Common myeloid progenitor, CD34-positive (primary cell): ENCODE results near the gene RMDN2.

Experiments used
- CTCF ChIA-PET: fragments of 350-600 bp; sonication (Branson Sonifier 250); formaldehyde crosslinking; loops from one replicate; lab custom pipeline; 2021; ENCODE audit warnings: antibody characterized with exemption; lab: Charles Lee
- POLR2A ChIA-PET: fragments of 350-600 bp; sonication (Branson Sonifier 250); formaldehyde crosslinking; loops from one replicate; lab custom pipeline; 2021; ENCODE audit warnings: antibody characterized with exemption; lab: Charles Lee
- DNase-seq, 3 donors: peaks; one replicate each; pipeline versions ENCODE4 v3.0.0 to v3.0.0-alpha.2; 2013
- H3K27ac ChIP-seq, 2 experiments: 1 replicate in 1 of 2; 2 replicates in 1 of 2; pipeline ENCODE4 v1.7.0; 2013; ENCODE audit warnings: inconsistent platforms in 2 of 2, low read length in 2 of 2, mild to moderate bottlenecking in 2 of 2, low read depth in 1 of 2, moderate library complexity in 1 of 2; ENCODE audit not compliant: severe bottlenecking in 2 of 2, insufficient read depth in 1 of 2, poor library complexity in 1 of 2
- H3K27me3 ChIP-seq, 5 experiments: replicated peaks in 2 of 5; 1 replicate in 3 of 5; 2 replicates in 2 of 5; pipeline versions ENCODE4 v1.6.1 to v1.7.0; 2013; ENCODE audit warnings: low read length in 4 of 5, mild to moderate bottlenecking in 2 of 5, moderate library complexity in 2 of 5, inconsistent platforms in 1 of 5; ENCODE audit not compliant: insufficient read depth in 5 of 5, control insufficient read depth in 4 of 5
- H3K36me3 ChIP-seq, 4 experiments: 1 replicate in 2 of 4; 2 replicates in 2 of 4; pipeline versions ENCODE4 v1.6.1 to v1.7.0; 2013; ENCODE audit warnings: low read length in 3 of 4, control low read depth in 1 of 4, mild to moderate bottlenecking in 1 of 4; ENCODE audit not compliant: control insufficient read depth in 4 of 4, insufficient read depth in 4 of 4
- H3K4me1 ChIP-seq, 4 experiments: 1 replicate in 3 of 4; 2 replicates in 1 of 4; pipeline versions ENCODE4 v1.6.1 to v1.7.1; 2013; ENCODE audit warnings: low read length in 3 of 4, mild to moderate bottlenecking in 3 of 4, control low read depth in 1 of 4, inconsistent platforms in 1 of 4, moderate library complexity in 1 of 4; ENCODE audit not compliant: control insufficient read depth in 4 of 4, insufficient read depth in 4 of 4; ENCODE audit errors: control extremely low read depth in 1 of 4
- H3K4me3 ChIP-seq, 7 experiments: 1 replicate in 4 of 7; 2 replicates in 3 of 7; pipeline versions ENCODE4 v1.5.1 to v1.7.0; 2013; ENCODE audit warnings: mild to moderate bottlenecking in 7 of 7, low read length in 6 of 7, moderate library complexity in 6 of 7, inconsistent platforms in 2 of 7, low read depth in 2 of 7, control low read depth in 1 of 7; ENCODE audit not compliant: insufficient read depth in 4 of 7, control insufficient read depth in 1 of 7; ENCODE audit errors: extremely low read depth in 1 of 7
- H3K9me3 ChIP-seq, 5 experiments: 1 replicate in 4 of 5; 2 replicates in 1 of 5; pipeline versions ENCODE4 v1.6.1 to v1.7.1; 2013; ENCODE audit warnings: low read length in 4 of 5, mild to moderate bottlenecking in 2 of 5, inconsistent platforms in 1 of 5, low read depth in 1 of 5, moderate library complexity in 1 of 5; ENCODE audit not compliant: control insufficient read depth in 4 of 5, insufficient read depth in 2 of 5; ENCODE audit errors: control extremely low read depth in 1 of 5
- WGBS: methylation state at CpG from one replicate; pipeline ENCODE4 v1.1.5; 2013; ENCODE audit not compliant: insufficient coverage; 5-methylcytosine and 5-hydroxymethylcytosine counted together

Gene RMDN2

DNA sequence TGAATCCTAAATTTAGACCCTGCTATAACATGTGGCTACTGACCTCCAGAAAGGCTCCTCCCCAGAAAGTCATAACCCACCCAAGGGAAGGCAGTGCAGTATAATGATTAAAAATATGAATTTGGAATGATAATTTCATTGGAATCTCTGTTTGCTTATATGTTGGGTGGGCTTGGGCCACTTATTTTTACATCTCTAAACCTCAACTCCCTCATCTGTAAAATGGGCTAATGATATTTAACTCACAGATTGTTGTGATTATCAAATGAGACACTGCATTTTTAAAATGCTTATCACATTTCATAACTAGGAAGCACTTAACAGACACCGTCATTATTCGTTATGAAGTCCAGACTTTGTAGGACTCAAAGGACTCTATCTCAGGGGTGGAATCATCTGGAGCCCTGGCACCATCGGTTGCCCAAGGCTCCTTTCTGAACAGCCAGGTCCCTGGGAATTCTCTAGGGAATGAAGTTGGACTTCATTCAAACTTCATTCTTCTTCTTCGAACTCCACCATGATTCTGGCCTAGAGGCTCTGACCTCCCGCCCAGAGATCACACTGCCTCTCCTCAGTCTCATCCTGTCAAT lies 33.1 kb upstream of the RMDN2 start:
- H3K4me3 ChIP-seq = peak overlapping the region in 3 of 7 experiments; percentile 2 to 57 (median 13)
- peaks cover 12 to 37% (median 24%) of the 10 kb centered on the region in 4 experiments for H3K4me1 ChIP-seq
- ChIA-PET CTCF (interaction anchor here (0.7 to 2.1 kb wide), 10 partner anchors 12 to 512 kb away, joined by 3 to 9 read pairs (median 5); no protein-coding TSS in a partner anchor), POLR2A (no interaction called here)
- H3K27ac ChIP-seq = no peak overlapping the region
- no peaks in the 10 kb centered on the region for H3K27me3 ChIP-seq
- WGBS = 6% methylated on average over 4 of the region's 5 CpGs
- no peaks in the 10 kb centered on the region for H3K9me3 ChIP-seq
- peak in 1 of 3 donors; percentile 21 for DNase-seq
- no peaks in the 10 kb centered on the region for H3K36me3 ChIP-seq

DNA sequence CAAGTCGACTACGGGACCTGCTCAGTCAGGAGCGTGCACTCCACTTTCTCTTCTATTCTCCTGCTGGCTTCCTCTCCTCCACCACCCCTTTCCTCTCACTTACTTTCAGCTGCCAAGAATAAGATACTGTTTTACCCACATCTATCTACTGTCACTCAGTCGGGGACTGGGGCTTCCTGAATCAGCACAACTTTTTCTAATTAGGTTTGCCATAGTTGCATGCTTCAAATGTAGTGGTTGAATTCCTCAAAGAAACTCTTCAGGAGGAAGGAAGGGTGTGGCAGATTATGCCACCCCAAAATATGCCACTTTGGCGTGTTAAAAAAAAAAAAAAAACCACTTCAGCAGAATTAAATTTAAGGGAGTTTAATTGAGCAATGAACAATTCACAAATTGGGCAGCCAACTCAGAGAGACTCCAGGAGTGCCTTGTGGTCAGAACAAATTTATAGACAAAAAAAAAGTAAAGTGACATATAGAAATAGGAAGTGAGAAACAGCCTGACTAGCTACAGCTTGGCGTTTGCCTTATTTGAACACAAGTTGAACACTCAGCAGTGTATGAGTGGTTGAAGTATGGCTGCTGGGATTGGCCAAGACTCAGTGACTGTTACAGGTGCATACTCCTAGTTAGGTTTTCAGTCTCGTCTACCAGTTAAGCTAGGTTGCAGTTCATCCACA lies 32.5 kb upstream of the RMDN2 start:
- Histone ChIP-seq H3K9me3 (no peaks in the 10 kb centered on the region), H3K27me3 (no peaks in the 10 kb centered on the region), H3K36me3 (no peaks in the 10 kb centered on the region), H3K4me1 (peaks cover 12 to 37% (median 24%) of the 10 kb centered on the region in 4 experiments), H3K4me3 (peak overlapping the region in 3 of 7 experiments; percentile 2 to 57 (median 13)), H3K27ac (no peak overlapping the region)
- ChIA-PET CTCF (interaction anchor here (1.1 kb wide), 2 partner anchors 15 to 381 kb away, joined by 3 to 5 read pairs; no protein-coding TSS in a partner anchor), POLR2A (no interaction called here)
- WGBS = 5% methylated on average over 4 of the region's 7 CpGs
- DNase-seq = peak; percentile 51 to 86 (median 79)

DNA sequence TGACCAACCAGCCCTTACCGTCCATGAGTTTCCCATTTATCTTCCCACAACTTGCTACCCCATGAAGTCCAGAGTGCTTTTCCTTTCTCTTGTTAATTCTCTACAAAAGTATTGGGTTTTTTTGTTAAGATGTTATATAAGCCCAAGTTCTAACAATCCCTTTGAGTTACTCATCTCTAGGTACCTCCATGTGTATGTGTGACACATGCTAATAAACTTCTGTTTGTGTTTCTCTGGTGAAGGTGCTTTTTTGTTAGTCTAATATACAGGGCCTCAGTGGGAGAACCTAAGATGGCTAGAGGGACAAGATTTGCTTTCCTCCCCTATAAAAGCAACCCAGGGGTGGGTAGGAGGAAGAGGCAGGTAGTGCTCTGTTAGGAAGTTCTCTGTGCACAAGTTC lies 31.8 kb upstream of the RMDN2 start:
- WGBS = no CpG with 5 or more reads among the region's 1 CpG
- H3K4me3 ChIP-seq = peak overlapping the region in 1 of 7 experiments; percentile 13
- no peaks in the 10 kb centered on the region for H3K36me3 ChIP-seq
- peaks cover 12 to 37% (median 24%) of the 10 kb centered on the region in 4 experiments for H3K4me1 ChIP-seq
- H3K27ac ChIP-seq = no peak overlapping the region
- ChIA-PET CTCF (interaction anchor here (1.1 to 1.3 kb wide), 3 partner anchors 16 to 380 kb away, joined by 3 to 5 read pairs (median 3); no protein-coding TSS in a partner anchor), POLR2A (no interaction called here)
- DNase-seq = no peak
- no peaks in the 10 kb centered on the region for H3K9me3 ChIP-seq
- no peaks in the 10 kb centered on the region for H3K27me3 ChIP-seq

DNA sequence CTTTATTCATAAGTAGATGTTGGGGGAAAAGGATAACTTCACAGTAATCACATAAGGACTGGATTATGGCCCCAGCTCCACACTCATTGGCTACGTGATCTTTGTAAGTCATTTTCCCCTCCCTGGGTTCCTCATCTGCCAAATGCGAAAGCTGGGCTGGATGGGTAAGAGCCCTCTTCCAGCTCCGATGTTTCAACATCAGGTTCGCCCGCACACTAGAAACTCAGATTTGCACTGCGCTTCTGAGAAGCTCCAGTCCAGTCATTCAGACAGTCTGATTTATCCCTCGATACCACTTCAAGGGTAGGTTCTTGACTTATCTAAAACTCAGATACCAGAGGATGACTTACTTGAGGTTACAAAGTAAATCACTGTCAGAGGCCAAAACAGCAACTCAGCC lies 31.0 kb upstream of the RMDN2 start:
- Histone ChIP-seq H3K27me3 (no peaks in the 10 kb centered on the region), H3K4me3 (no peak overlapping the region), H3K36me3 (no peaks in the 10 kb centered on the region), H3K9me3 (no peaks in the 10 kb centered on the region), H3K27ac (no peak overlapping the region), H3K4me1 (peaks cover 12 to 37% (median 24%) of the 10 kb centered on the region in 4 experiments)
- DNase-seq = no peak
- CTCF ChIA-PET = interaction anchor here (1.3 to 1.9 kb wide), 3 partner anchors 8 to 480 kb away, joined by 3 to 7 read pairs (median 5); no protein-coding TSS in a partner anchor
- POLR2A ChIA-PET = no interaction called here
- 100% methylated on average over 4 of the region's 7 CpGs for WGBS

DNA sequence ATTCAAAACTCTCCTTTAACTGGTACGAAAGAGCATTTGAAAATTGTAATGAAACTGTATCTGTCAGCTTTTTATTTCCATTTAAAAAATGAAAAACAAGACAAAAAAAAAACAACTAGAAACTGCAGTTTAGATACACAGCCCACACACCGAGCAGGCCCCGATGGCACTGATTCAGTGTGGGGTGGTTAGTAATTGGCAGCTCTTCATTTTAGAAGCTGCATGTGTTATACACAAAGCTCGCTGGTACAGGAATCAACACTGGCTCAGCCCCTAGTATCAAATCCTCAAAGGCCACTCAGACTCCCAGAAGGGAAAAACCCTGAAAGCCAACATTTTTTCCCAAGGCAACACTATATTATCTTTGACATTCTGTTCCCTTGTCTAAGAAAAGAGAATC lies 30.5 kb upstream of the RMDN2 start:
- DNase-seq = no peak
- Histone ChIP-seq H3K4me1 (peaks cover 12 to 37% (median 24%) of the 10 kb centered on the region in 4 experiments), H3K9me3 (no peaks in the 10 kb centered on the region), H3K36me3 (no peaks in the 10 kb centered on the region), H3K27ac (no peak overlapping the region), H3K27me3 (no peaks in the 10 kb centered on the region), H3K4me3 (no peak overlapping the region)
- ChIA-PET CTCF (interaction anchor here (1.3 to 1.9 kb wide), 3 partner anchors 9 to 480 kb away, joined by 3 to 7 read pairs (median 5); no protein-coding TSS in a partner anchor), POLR2A (no interaction called here)
- WGBS = no CpG with 5 or more reads among the region's 4 CpGs

DNA sequence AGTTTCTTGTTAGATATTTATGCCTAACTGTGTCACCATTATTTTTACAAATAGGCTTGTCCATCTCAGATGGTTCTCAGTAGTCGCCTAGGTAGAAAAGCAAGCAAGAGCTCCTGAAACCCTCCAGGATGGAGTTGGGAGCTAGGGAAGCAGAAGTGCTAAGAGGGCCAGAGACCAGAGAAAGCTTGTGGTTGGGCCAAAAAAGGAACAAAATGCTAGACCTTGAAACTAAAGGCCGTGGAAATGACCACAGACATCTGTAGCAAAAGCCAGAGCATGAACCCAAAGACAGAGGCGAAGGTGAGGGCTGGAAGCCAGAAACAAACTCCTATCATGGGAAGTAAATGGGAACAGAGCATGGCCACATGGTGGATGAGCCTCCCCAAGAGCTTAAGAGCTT lies 29.9 kb upstream of the RMDN2 start:
- Histone ChIP-seq H3K36me3 (no peaks in the 10 kb centered on the region), H3K4me1 (peaks cover 12 to 37% (median 24%) of the 10 kb centered on the region in 4 experiments), H3K9me3 (peaks cover 0 to under 1% (median 0%) of the 10 kb centered on the region in 5 experiments), H3K27ac (no peak overlapping the region), H3K27me3 (no peaks in the 10 kb centered on the region), H3K4me3 (no peak overlapping the region)
- ChIA-PET CTCF (interaction anchor here (1.0 to 1.9 kb wide), 3 partner anchors 9 to 578 kb away, joined by 3 to 7 read pairs (median 5); no protein-coding TSS in a partner anchor), POLR2A (no interaction called here)
- no peak for DNase-seq
- 85% methylated on average over 3 of the region's 3 CpGs for WGBS

DNA sequence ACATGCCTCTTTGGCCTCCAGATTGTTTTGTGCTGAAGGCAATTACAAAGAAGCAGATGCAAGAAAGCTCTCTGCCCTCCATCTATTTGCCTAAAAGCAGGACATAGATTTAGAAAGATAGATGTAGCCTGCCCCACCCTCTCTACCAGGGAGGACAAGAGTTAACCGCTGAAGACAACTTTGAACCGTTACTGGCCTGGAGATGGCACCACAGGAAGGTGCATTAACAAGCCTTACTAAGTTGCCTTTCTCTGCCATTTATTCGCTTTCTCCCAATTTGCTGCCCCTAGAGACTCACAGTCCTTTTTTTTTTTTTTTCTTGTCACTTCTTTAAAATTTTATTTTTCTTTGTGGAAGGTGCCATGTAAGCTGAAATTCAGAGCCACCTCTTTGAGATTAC lies 28.8 kb upstream of the RMDN2 start:
- ChIA-PET POLR2A (no interaction called here), CTCF (no interaction called here)
- peak in 1 of 3 donors; percentile 29 for DNase-seq
- H3K27me3 ChIP-seq = no peaks in the 10 kb centered on the region
- H3K27ac ChIP-seq = no peak overlapping the region
- no peaks in the 10 kb centered on the region for H3K36me3 ChIP-seq
- WGBS = 80% methylated on average over 2 of the region's 3 CpGs
- no peak overlapping the region for H3K4me3 ChIP-seq
- H3K4me1 ChIP-seq = peaks cover 12 to 31% (median 19%) of the 10 kb centered on the region in 4 experiments
- H3K9me3 ChIP-seq = peaks cover 0 to 10% (median 0%) of the 10 kb centered on the region in 5 experiments
